ENCODE measurements around the gene CISTR.
A peak's percentile ranks its signal among the peaks of the same experiment; 100 is the strongest.

The CISTR gene

GRCh38 chr12:53744130-53744441 lies 7.7 kb downstream of the CISTR start:
- no peak for DNase-seq (ENCODE audit: low read depth, low spot score)

- DNase-seq (ENCODE audit: low read depth, low spot score), result no peak
Observed at GRCh38 chr12:53743266-53744129, 8.3 kb downstream of the CISTR start.

- DNase-seq (ENCODE audit: low read depth, low spot score), result no peak
Observed at GRCh38 chr12:53740130-53740491, 11.7 kb downstream of the CISTR start.

GRCh38 chr12:53739214-53740129 lies 12.3 kb downstream of the CISTR start:
- no peak for DNase-seq (ENCODE audit: low read depth, low spot score)

- DNase-seq (ENCODE audit: low read depth, low spot score), result no peak
Observed at GRCh38 chr12:53738406-53739213, 13.2 kb downstream of the CISTR start.

- DNase-seq (ENCODE audit: low read depth, low spot score), result no peak
Observed at GRCh38 chr12:53737951-53738405, 13.8 kb downstream of the CISTR start.

GRCh38 chr12:53737093-53737808 lies 14.5 kb downstream of the CISTR start:
- no peak for DNase-seq (ENCODE audit: low read depth, low spot score)

- DNase-seq (ENCODE audit: low read depth, low spot score), result no peak
Observed at GRCh38 chr12:53736592-53736991, 15.2 kb downstream of the CISTR start.

- DNase-seq (ENCODE audit: low read depth, low spot score), result no peak
Observed at GRCh38 chr12:53735556-53735955, 16.2 kb downstream of the CISTR start.

- no peak for DNase-seq (ENCODE audit: low read depth, low spot score)
Observed at GRCh38 chr12:53734425-53734824, 17.4 kb downstream of the CISTR start.

- DNase-seq (ENCODE audit: low read depth, low spot score), result no peak
Observed at GRCh38 chr12:53733807-53734200, 18.0 kb downstream of the CISTR start.

GRCh38 chr12:53733051-53733806 lies 18.6 kb downstream of the CISTR start:
- DNase-seq (ENCODE audit: low read depth, low spot score), result no peak

- no peak for DNase-seq (ENCODE audit: low read depth, low spot score)
Observed at GRCh38 chr12:53729644-53730043, 22.1 kb downstream of the CISTR start.

- no peak for DNase-seq (ENCODE audit: low read depth, low spot score)
Observed at GRCh38 chr12:53728206-53728605, 23.6 kb downstream of the CISTR start.

GRCh38 chr12:53727310-53728041 lies 24.3 kb downstream of the CISTR start, which contains the start of gene CALCOCO1:
Gene CALCOCO1 (minus strand): TSS chr12:53727452. CDS start chr12:53725242, 2,210 bp downstream.
- peak; percentile 96 for DNase-seq (ENCODE audit: low read depth, low spot score)

GRCh38 chr12:53726946-53727309 lies 24.9 kb downstream of the CISTR start:
- no peak for DNase-seq (ENCODE audit: low read depth, low spot score)

GRCh38 chr12:53726341-53726740 lies 25.4 kb downstream of the CISTR start:
- DNase-seq (ENCODE audit: low read depth, low spot score), result no peak

- no peak for DNase-seq (ENCODE audit: low read depth, low spot score)
Observed at GRCh38 chr12:53725824-53726223, 26.0 kb downstream of the CISTR start.

- DNase-seq (ENCODE audit: low read depth, low spot score), result no peak
Observed at GRCh38 chr12:53722450-53723041, 29.2 kb downstream of the CISTR start.

Measured in iPS DF 19.7 (cell line).